Thyroid gland (tissue), 4 donors: ENCODE data around the gene PNLIPRP3. TPM values are rescaled to one million over a fixed set of nuclear protein-coding genes. Genes with fewer than 3 reads are reported as not detected.

ENCODE experiments used
- DNase-seq, 2 donors: peaks; one replicate each; pipeline ENCODE4 v3.0.0-alpha.2; 2019
- H3K27ac ChIP-seq, 3 donors: fragments of 200-600 bp; sonication (generic); 1 replicate in 2 of 3; 2 replicates in 1 of 3; pipeline ENCODE4 v1.5.1; 2016 to 2019; ENCODE audit warnings: mild to moderate bottlenecking in 1 of 3, moderate library complexity in 1 of 3
- H3K27me3 ChIP-seq: fragments of 200-600 bp; sonication (generic); one replicate; pipeline ENCODE4 v1.5.1; 2019
- H3K36me3 ChIP-seq, 2 donors: fragments of 200-600 bp; sonication (generic); one replicate each; pipeline ENCODE4 v1.5.1; 2016 to 2019
- H3K4me1 ChIP-seq, 2 donors: fragments of 200-600 bp; sonication (generic); one replicate each; pipeline ENCODE4 v1.5.1; 2017 to 2019
- H3K4me3 ChIP-seq, 3 donors: fragments of 200-600 bp; sonication (generic); replicated peaks in 1 of 3; 1 replicate in 2 of 3; 2 replicates in 1 of 3; pipeline ENCODE4 v1.5.1; 2016; ENCODE audit warnings: mild to moderate bottlenecking in 1 of 3
- H3K9me3 ChIP-seq: fragments of 200-600 bp; sonication (generic); one replicate; pipeline ENCODE4 v1.5.1; 2017
- POLR2A ChIP-seq, 2 donors: fragments of 450-650 bp; IDR thresholded peaks; one replicate each; pipeline ENCODE4 v1.6.1; 2017; ENCODE audit warnings: antibody characterized with exemption in 2 of 2, mild to moderate bottlenecking in 2 of 2, moderate library complexity in 1 of 2
- WGBS, 2 donors: methylation state at CpG; one replicate each; pipeline ENCODE4 v1.1.5; 2017; 5-methylcytosine and 5-hydroxymethylcytosine counted together
- intact Hi-C: fragments of 100-400 bp; cut with DNase I; formaldehyde crosslinking; loops from one replicate; pipeline ENCODE4 v1.15.1; 2023
- total RNA-seq, 4 donors: library from RNA; depleted of rRNA; stranded (reverse); fragments of >200 nt; gene quantifications; one replicate each; pipeline ENCODE4 v1.2.3, GENCODE V29; 2016
- TF ChIP-seq, protein P1 (sequence below), 6 experiments: fragments of 200-600 bp in 3 of 6; fragments of 450-650 bp in 3 of 6; sonication (generic) in 3 of 6; IDR thresholded peaks; one replicate each; pipeline ENCODE4 v1.5.1; 2016 to 2019; ENCODE audit warnings: antibody characterized with exemption in 6 of 6, mild to moderate bottlenecking in 2 of 6, inconsistent platforms in 1 of 6, moderate library complexity in 1 of 6

Gene PNLIPRP3
- total RNA-seq, 4 donors from 2014 or later: 0.11 to 0.46 (median 0.27) TPM; not detected in 1

- Histone ChIP-seq H3K27me3 (no peaks in the 10 kb centered on the region), H3K4me1 (no peaks in the 10 kb centered on the region), H3K4me3 (no peak overlapping the region), H3K27ac (no peak overlapping the region), H3K9me3 (no peaks in the 10 kb centered on the region), H3K36me3 (no peaks in the 10 kb centered on the region)
- TF ChIP-seq POLR2A (IDR thresholded peaks at IDR 0.05): no peak
- TF ChIP-seq, protein P1, sequence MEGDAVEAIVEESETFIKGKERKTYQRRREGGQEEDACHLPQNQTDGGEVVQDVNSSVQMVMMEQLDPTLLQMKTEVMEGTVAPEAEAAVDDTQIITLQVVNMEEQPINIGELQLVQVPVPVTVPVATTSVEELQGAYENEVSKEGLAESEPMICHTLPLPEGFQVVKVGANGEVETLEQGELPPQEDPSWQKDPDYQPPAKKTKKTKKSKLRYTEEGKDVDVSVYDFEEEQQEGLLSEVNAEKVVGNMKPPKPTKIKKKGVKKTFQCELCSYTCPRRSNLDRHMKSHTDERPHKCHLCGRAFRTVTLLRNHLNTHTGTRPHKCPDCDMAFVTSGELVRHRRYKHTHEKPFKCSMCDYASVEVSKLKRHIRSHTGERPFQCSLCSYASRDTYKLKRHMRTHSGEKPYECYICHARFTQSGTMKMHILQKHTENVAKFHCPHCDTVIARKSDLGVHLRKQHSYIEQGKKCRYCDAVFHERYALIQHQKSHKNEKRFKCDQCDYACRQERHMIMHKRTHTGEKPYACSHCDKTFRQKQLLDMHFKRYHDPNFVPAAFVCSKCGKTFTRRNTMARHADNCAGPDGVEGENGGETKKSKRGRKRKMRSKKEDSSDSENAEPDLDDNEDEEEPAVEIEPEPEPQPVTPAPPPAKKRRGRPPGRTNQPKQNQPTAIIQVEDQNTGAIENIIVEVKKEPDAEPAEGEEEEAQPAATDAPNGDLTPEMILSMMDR (IDR thresholded peaks at IDR 0.05): no peak
- WGBS, 2 donors: 28 to 32% methylated on average over 7 of the region's 7 CpGs
- DNase-seq: no peak
- intact Hi-C loops: no loop called here
These were observed 18.9 kb upstream of the PNLIPRP3 start for GRCh38 chr10:116408719-116409118.

DNA sequence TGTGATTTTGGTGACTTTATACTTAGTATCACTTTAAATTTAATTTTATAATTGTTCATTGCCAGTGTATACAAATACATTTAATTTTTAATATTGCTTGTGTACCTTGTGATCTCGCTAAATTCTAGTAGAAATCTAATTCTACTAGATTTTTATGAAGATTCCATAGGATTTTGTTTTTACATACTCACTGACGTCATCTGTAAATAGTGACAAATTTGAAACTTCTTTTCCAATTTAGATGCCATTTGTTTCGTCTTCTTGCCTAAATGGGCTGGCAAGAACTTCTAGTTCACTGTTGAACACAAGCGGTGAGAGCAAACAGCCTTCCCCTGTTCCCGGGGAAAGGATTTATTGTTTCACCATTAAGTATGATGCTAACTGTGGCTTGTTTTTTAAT lies 17.3 kb upstream of the PNLIPRP3 start:
- Histone ChIP-seq H3K27me3 (no peaks in the 10 kb centered on the region), H3K9me3 (no peaks in the 10 kb centered on the region), H3K4me1 (no peaks in the 10 kb centered on the region), H3K36me3 (no peaks in the 10 kb centered on the region), H3K4me3 (no peak overlapping the region), H3K27ac (no peak overlapping the region)
- no peak for DNase-seq
- TF ChIP-seq POLR2A (IDR thresholded peaks at IDR 0.05): no peak
- TF ChIP-seq, protein P1 (IDR thresholded peaks at IDR 0.05): no peak
- 87% methylated on average over 5 of the region's 5 CpGs for WGBS, 2 donors
- intact Hi-C loops: no loop called here

GRCh38 chr10:116417821-116418220 lies 9.8 kb upstream of the PNLIPRP3 start:
- Histone ChIP-seq H3K27ac (no peak overlapping the region), H3K9me3 (no peaks in the 10 kb centered on the region), H3K4me1 (no peaks in the 10 kb centered on the region), H3K27me3 (no peaks in the 10 kb centered on the region), H3K4me3 (no peak overlapping the region), H3K36me3 (no peaks in the 10 kb centered on the region)
- DNase-seq: no peak
- TF ChIP-seq POLR2A (IDR thresholded peaks at IDR 0.05): no peak
- TF ChIP-seq, protein P1 (IDR thresholded peaks at IDR 0.05): no peak
- WGBS, 2 donors: 58 to 80% methylated on average over 2 of the region's 2 CpGs
- intact Hi-C loops: no loop called here

- no peaks in the 10 kb centered on the region for H3K36me3 ChIP-seq
- H3K27ac ChIP-seq: no peak overlapping the region
- no peaks in the 10 kb centered on the region for H3K27me3 ChIP-seq
- H3K4me1 ChIP-seq: no peaks in the 10 kb centered on the region
- intact Hi-C loops: no loop called here
- DNase-seq: no peak
- 54 to 79% methylated on average over 1 of the region's 1 CpG for WGBS, 2 donors
- TF ChIP-seq, protein P1 (IDR thresholded peaks at IDR 0.05): no peak
- TF ChIP-seq POLR2A (IDR thresholded peaks at IDR 0.05): no peak
- H3K4me3 ChIP-seq: no peak overlapping the region
- no peaks in the 10 kb centered on the region for H3K9me3 ChIP-seq
These were observed 9.3 kb upstream of the PNLIPRP3 start for GRCh38 chr10:116418389-116418788.

- intact Hi-C loops: no loop called here
- no peak overlapping the region for H3K27ac ChIP-seq
- H3K27me3 ChIP-seq: no peaks in the 10 kb centered on the region
- no peaks in the 10 kb centered on the region for H3K4me1 ChIP-seq
- no peaks in the 10 kb centered on the region for H3K36me3 ChIP-seq
- no peaks in the 10 kb centered on the region for H3K9me3 ChIP-seq
- no peak for TF ChIP-seq POLR2A (IDR thresholded peaks at IDR 0.05)
- TF ChIP-seq, protein P1 (IDR thresholded peaks at IDR 0.05): no peak
- no peak for DNase-seq
- H3K4me3 ChIP-seq: no peak overlapping the region
- WGBS, 2 donors: 87 to 97% methylated on average over 1 of the region's 1 CpG
These were observed 5.8 kb upstream of the PNLIPRP3 start for GRCh38 chr10:116421815-116422214.
